GM12891 (cell line): ENCODE data around the gene GPC3.

Experiments
- DNase-seq: peaks from one replicate; pipeline ENCODE4 v3.0.0; 2011; ENCODE audit warnings: low spot score; ENCODE audit not compliant: insufficient read length
- FAIRE-seq: peaks from 2 replicates; lab custom pipeline; 2011; peaks lifted over from hg19 to GRCh38; lab: Jason Lieb, UNC
- PAX5 ChIP-seq: IDR thresholded peaks from 2 replicates; pipeline ENCODE4 v1.6.1; 2011; ENCODE audit warnings: low read length, moderate library complexity, mild to moderate bottlenecking; ENCODE audit not compliant: insufficient read depth, severe bottlenecking
- POLR2A ChIP-seq: IDR thresholded peaks from 2 replicates; pipeline ENCODE4 v1.6.1; 2011; ENCODE audit warnings: low read depth, low read length, control low read depth
- POLR2AphosphoS5 ChIP-seq: IDR thresholded peaks from 2 replicates; pipeline ENCODE4 v1.6.1; 2011; ENCODE audit warnings: low read depth, low read length, control low read depth
- POU2F2 ChIP-seq: IDR thresholded peaks from 2 replicates; pipeline ENCODE4 v1.6.1; 2011; ENCODE audit warnings: low read depth, mild to moderate bottlenecking, control low read depth, low read length, moderate library complexity
- SPI1 ChIP-seq: IDR thresholded peaks from 2 replicates; pipeline ENCODE4 v1.6.1; 2011; ENCODE audit warnings: low read depth, low read length, control low read depth
- TAF1 ChIP-seq: IDR thresholded peaks from 2 replicates; pipeline ENCODE4 v1.6.1; 2011; ENCODE audit warnings: low read depth, low read length, control low read depth

Gene GPC3

GRCh38 chrX:133658293-133658911, 327.0 kb downstream of the GPC3 start:
- TF ChIP-seq POU2F2 (no peak), SPI1 (no peak), POLR2AphosphoS5 (no peak), TAF1 (no peak), PAX5 (no peak)
- DNase-seq (no peak), FAIRE-seq (no peak)

GRCh38 chrX:133655275-133656265, 329.8 kb downstream of the GPC3 start:
- TF ChIP-seq PAX5, result no peak
- no peak for TF ChIP-seq SPI1
- TF ChIP-seq POLR2AphosphoS5, result no peak
- TF ChIP-seq POU2F2, result no peak
- no peak for TF ChIP-seq POLR2A
- TF ChIP-seq TAF1, result no peak
- DNase-seq, result no peak
- FAIRE-seq, result no peak

- TF ChIP-seq POU2F2, result no peak
- no peak for TF ChIP-seq TAF1
- no peak for TF ChIP-seq POLR2AphosphoS5
- TF ChIP-seq POLR2A, result no peak
- no peak for TF ChIP-seq SPI1
- no peak for TF ChIP-seq PAX5
- FAIRE-seq, result no peak
- no peak for DNase-seq
Measured at GRCh38 chrX:133654811-133655210, 330.6 kb downstream of the GPC3 start.

GRCh38 chrX:133653358-133653757, 332.0 kb downstream of the GPC3 start:
- no peak for FAIRE-seq
- TF ChIP-seq PAX5 (no peak), SPI1 (no peak), TAF1 (no peak), POLR2A (no peak), POU2F2 (no peak)
- no peak for DNase-seq

GRCh38 chrX:133652185-133652584, 333.2 kb downstream of the GPC3 start:
- FAIRE-seq (no peak), DNase-seq (no peak)

GRCh38 chrX:133650239-133650638, 335.2 kb downstream of the GPC3 start:
- DNase-seq, result no peak
- no peak for TF ChIP-seq POLR2AphosphoS5
- FAIRE-seq, result no peak

More at GRCh38 chrX:133652185-133652584, 333.2 kb downstream of the GPC3 start:
- no peak for TF ChIP-seq TAF1
- no peak for TF ChIP-seq SPI1
- no peak for TF ChIP-seq POLR2AphosphoS5
- no peak for TF ChIP-seq POU2F2
- no peak for TF ChIP-seq POLR2A
- no peak for TF ChIP-seq PAX5

- TF ChIP-seq POLR2AphosphoS5 (no peak), SPI1 (no peak), POU2F2 (no peak), PAX5 (no peak), POLR2A (no peak)
- FAIRE-seq (no peak), DNase-seq (no peak)
Measured at GRCh38 chrX:133649651-133650050, 335.7 kb downstream of the GPC3 start.

GRCh38 chrX:133648594-133648993, 336.8 kb downstream of the GPC3 start:
- FAIRE-seq, result no peak
- no peak for DNase-seq
- TF ChIP-seq POLR2A (no peak), PAX5 (no peak), POU2F2 (no peak), TAF1 (no peak), POLR2AphosphoS5 (no peak), SPI1 (no peak)

- TF ChIP-seq POLR2A (no peak), PAX5 (no peak), POU2F2 (no peak), POLR2AphosphoS5 (no peak)
- DNase-seq, result no peak
- FAIRE-seq, result no peak
Measured at GRCh38 chrX:133646719-133647116, 338.7 kb downstream of the GPC3 start.

- TF ChIP-seq POLR2A (no peak), POU2F2 (no peak), POLR2AphosphoS5 (no peak), TAF1 (no peak), SPI1 (no peak), PAX5 (no peak)
- no peak for DNase-seq
- no peak for FAIRE-seq
Measured at GRCh38 chrX:133645977-133646718, 339.2 kb downstream of the GPC3 start.
